GM18951 (cell line): ENCODE measurements around the gene INPP5D.
A peak's percentile ranks its signal among the peaks of the same experiment; 100 is the strongest.
"Not testable (repeated sequence)": the region's sequence is repeated elsewhere in the genome, so short reads cannot be mapped to it uniquely, and the experiment has no call there.

Experiments used
- POLR2A ChIP-seq: IDR thresholded peaks from 4 replicates; pipeline ENCODE4 v1.6.1; 2011; ENCODE audit warnings: mild to moderate bottlenecking; ENCODE audit not compliant: insufficient read length, insufficient read depth; ENCODE audit errors: extremely low read depth
- in situ Hi-C: fragments of 300-500 bp; cut with MboI; formaldehyde crosslinking; loops from one replicate; pipeline ENCODE4 v1.12.0; 2022; ENCODE audit warnings: low sequenced_read_pairs, mixed read lengths, inconsistent platforms; ENCODE audit not compliant: unreplicated experiment

Gene INPP5D

DNA sequence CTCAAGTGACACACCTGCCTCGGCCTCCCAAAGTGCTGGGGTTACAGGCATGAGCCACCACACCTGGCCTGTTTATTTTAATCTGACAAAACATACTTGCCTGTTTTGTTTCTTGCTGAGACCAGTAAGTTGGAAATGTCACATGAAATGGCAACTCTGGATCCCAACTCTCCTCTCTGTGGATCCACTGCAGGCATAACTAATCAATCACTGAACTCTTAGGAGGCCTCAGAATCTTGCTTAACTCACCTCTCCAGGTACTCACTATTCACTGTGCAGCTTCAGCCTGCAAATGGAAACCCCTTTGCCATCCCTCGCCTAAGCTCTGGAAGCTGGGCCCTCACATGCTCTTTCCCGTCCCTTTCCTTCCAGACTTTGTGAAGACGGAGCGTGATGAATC is 134.9 kb downstream of the INPP5D start:
- no peak for TF ChIP-seq POLR2A
- in situ Hi-C loops: no loop called here

DNA sequence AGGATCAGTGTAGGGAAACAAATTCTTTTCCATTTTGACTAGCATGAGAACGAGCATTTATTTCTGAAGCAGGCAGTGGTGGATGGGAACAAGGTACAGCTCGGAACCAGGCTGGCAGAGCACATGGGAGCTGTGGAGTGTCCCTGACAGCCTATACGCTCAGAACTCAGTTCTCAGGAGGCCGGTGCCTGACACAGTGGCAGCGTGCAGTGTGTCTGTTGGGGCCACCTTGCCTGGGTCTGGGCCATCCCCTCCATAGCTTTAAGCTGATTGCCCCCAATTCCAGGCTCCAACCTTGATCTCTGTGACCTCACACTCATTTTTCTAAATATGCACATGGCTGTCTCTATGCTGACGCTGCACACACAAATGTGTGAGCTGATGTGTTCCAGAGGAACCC is 136.9 kb downstream of the INPP5D start:
- in situ Hi-C loops: no loop called here
- no peak for TF ChIP-seq POLR2A

DNA sequence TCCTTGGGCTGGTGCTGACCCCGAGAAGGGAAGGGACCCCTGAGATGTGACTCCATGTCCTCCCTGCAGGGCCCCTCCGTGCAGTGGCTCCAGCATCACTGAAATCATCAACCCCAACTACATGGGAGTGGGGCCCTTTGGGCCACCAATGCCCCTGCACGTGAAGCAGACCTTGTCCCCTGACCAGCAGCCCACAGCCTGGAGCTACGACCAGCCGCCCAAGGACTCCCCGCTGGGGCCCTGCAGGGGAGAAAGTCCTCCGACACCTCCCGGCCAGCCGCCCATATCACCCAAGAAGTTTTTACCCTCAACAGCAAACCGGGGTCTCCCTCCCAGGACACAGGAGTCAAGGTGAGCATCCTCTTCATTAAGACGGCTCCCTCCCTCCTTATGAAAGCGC is 137.9 kb downstream of the INPP5D start:
- in situ Hi-C loops: no loop called here
- TF ChIP-seq POLR2A: no peak

DNA sequence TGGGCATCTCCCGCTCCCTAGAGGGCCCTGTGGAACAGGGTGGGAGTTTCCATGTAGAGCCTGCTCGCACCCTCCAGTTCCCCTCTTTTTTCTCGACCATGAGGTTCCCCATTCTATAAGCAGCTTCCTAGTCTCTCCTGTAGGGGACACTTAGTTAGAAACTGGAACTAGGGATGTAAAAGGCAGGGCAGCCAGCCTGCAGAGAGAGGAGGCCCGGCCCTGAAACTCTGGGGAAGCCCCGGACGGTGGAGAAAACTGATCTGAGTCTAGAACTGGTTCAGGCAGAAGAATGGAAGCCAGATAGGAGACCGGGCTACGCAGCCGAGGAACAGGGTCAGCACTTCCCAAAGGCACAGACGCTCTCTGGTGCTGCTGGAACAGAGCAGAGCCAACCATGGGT is 139.7 kb downstream of the INPP5D start:
- no peak for TF ChIP-seq POLR2A
- in situ Hi-C loops: no loop called here

DNA sequence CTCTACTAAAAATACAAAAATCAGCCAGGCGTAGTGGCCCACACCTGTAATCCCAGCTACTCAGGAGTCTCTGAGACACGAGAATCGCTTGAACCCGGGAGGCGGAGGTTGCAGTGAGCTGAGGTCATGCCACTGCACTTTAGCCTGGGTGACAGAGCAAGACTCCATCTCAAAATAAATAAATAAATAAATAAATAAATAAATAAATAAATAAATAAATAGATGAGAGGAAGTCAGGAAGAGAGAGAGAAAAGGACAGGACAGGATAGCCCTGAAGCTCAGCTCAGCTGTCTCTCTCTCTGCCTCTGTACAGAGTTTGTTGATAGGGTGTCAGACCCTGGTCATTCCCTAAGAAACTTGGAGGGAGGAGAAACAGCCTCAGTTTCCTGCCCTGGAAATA is 140.6 kb downstream of the INPP5D start:
- in situ Hi-C loops: not testable (repeated sequence)

DNA sequence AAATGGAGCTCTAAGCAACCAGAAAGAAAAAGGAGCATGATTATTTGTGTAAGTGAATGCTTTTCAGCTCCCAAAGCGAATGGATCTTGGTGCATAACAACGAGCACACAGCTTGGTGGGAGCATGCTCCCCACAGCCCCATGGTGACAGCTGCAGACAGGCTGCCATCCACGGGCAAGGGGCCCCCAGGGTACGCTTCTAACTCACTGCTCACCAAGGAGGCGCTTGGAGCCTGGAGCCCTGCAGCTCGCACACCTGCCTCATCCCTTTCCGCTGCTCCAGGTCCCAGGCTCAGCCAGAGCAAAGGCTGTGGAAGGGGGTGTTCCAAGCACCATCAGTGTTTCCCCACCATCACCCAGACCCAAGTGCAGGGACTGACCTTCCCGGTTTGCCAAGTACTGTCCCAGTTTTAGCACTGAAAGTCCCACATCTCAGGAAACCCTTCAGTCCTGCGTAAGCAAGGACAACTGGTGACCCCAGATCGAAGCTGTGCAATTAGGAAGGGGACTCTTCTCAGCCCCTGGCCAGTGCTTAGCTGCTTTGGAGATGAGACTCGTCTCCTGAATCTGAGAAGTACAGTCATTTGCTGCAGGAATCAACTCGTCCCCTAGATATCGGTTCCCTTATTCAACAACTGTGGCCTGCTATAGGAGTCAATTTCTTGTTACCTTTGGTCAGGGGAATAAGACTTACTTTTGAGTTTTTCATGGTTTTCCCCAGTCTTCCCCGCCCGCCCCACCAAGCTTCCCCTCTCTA is 141.3 kb downstream of the INPP5D start:
- TF ChIP-seq POLR2A: peak; percentile 12
- in situ Hi-C loops: no loop called here

DNA sequence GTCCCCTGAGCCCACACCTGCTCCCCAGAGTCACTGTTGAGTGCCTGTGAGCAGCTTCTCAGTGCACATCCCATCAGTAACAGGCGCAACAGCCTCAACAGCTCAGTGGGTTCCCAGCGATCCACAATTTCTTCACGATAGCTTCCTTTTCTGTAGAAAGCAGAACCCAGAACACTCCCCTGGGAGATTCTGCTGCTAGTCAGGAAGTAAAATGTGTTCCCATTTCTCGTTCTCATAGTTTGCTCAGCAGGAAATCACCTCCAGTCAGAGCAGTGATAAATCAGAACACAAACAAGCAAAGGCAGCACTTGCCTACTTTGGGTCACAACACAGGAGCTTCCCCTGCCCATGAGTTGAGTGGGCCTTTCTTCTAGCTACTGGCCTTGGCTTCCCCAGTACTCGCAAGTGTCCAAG is 142.4 kb downstream of the INPP5D start:
- in situ Hi-C loops: no loop called here
- no peak for TF ChIP-seq POLR2A

DNA sequence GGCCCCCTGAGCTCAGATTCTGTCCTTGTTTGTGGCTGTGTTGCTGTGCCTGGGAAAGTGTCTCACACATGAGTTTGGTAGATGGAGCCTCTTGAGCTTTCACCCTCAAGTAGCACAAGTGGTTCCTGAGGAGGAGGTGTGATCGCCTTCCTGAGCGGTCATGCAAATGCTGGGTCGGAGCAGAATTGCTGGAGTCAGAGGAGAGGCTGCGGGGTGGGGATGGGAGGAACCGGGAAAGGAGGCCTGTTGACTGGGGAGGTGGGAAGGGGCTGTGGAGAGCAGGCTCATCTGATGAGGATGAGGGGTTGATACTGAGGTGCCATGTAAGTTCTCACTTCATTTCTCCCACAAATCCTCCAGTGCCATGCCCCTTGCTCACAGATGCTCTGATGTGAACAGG is 142.9 kb downstream of the INPP5D start:
- in situ Hi-C loops: no loop called here
- no peak for TF ChIP-seq POLR2A

DNA sequence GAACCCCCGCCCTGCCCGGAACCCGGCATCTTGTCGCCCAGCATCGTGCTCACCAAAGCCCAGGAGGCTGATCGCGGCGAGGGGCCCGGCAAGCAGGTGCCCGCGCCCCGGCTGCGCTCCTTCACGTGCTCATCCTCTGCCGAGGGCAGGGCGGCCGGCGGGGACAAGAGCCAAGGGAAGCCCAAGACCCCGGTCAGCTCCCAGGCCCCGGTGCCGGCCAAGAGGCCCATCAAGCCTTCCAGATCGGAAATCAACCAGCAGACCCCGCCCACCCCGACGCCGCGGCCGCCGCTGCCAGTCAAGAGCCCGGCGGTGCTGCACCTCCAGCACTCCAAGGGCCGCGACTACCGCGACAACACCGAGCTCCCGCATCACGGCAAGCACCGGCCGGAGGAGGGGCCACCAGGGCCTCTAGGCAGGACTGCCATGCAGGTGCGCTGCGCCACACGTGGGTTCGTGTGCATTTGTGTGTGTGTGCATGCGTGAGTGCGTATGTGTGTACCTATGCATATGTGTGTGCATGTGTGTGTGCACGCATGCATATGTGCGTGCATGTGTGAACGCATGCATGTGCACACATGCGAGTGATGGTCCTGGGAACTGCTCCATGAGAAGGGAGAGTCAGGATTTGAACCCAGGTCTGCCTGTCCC is 144.3 kb downstream of the INPP5D start:
- TF ChIP-seq POLR2A: no peak

DNA sequence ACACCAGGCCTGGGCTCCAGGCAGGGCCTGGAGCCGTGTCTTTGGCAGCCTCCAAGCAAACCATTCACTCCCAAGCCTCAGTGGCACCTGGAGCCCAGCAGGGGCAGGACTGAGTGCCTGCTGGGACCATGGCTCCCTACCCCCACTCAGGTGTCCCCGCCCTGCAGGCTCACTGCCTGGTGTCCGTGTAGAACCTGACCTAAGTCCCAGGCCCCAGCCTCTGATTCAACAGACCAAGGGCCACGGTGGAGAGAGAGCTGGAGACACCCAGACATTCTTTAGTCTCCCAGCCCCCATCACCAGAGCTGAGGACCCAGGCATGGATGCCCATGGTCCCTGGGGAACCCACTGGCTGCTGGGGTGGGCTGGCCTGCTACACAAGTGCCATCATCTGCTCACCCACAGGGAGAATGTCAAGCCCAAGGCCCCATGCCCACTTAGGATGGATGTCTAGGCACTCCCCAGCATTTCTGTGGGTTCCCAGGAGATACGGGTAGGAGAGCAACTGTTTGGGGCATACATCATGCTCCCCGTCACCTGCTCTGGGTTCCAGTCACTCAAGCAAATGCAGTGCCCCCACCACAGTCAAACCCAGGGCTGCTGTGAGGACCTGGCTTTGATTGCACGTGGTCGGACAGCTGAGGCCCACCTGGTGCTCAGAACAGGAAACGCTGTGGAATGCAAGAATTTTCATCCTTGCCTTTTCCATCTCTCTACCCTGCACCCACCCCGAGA is 148.4 kb downstream of the INPP5D start:
- in situ Hi-C loops: no loop called here
- TF ChIP-seq POLR2A: peak; percentile 5

More for the DNA sequence above, 144.3 kb downstream of the INPP5D start:
- in situ Hi-C loops: no loop called here

DNA sequence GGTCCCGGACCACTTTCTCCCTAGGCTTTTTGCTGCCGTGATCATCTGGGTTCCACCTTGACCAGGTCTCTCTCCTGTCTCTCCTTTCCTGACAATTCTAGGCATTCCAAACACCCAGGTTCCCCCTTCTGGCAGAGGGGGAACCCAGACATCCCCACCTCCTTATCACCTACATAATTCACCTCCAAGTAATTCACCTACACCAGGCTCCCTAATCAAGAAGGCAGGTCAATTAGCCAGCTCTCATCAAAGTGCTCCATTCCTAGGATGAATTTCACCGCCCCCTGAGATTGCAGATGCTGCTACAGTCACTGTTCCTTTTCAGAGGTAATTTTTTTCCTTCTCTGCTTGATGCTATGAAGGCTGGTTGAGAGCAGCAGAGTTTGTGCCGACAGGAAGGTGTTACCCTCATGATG is 149.0 kb downstream of the INPP5D start:
- in situ Hi-C loops: no loop called here
- TF ChIP-seq POLR2A: no peak

DNA sequence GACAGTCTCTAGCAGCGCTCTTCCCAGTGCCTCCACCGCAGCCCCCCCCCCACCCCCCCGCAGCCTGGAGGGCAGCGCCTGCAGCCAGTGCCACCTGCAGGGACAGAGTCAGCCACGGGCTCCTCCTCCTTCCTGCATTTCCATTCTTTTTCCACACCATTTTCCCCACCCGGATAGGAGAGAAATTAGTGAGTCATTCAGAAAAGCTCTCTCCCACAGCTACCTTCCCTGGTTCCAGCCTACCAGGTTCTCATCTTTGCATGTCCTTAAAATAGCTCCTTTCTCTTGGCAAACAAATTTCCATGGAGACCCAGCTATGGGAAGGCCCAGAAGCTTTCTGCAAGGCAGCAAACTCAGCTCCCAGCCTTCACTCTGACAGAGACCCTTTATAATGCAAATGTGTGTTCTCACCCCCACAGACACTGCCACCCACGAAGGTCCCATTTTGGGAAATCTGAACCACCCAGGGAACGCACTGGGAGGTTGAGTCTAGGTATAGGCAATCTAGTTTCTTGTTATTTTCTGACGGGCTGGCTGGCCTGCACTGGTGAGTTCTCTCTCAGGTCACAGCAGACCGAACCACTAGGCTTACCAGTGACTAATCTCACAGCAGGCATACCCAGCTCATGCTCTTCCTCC is 149.5 kb downstream of the INPP5D start:
- no peak for TF ChIP-seq POLR2A
- in situ Hi-C loops: no loop called here

DNA sequence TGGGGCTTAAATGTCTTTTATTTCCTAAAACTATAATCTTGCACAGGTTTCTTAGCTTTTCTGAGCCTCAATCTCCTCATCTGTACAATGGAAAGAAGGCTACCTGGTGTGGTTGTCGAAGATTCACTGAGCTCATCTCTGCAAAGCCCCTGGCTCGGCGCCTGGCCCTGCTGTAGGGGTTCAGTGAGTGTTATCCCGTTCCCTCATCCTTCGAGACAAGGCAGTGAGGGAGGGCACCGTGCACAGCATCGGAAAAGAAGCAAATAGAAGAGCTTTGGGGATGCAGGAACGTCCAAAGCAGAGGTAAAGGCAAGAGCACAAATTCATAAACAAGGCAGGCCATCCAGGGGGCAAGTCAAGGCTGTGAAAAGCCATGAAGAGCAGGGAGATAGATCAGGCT is 150.1 kb downstream of the INPP5D start:
- in situ Hi-C loops: no loop called here
- TF ChIP-seq POLR2A: no peak
